IMR-90 (cell line): Measurements from ENCODE around the gene SH2D7.

Experiments
- BHLHE40 ChIP-seq: fragments of 150-350 bp; IDR thresholded peaks from 2 replicates; pipeline ENCODE4 v1.6.1; 2016; ENCODE audit warnings: mild to moderate bottlenecking, low read depth, low read length
- CTCF ChIP-seq: conservative IDR thresholded peaks from 2 replicates; pipeline ENCODE4 v1.5.1; 2012; ENCODE audit warnings: mild to moderate bottlenecking, low read depth, low read length, improper control_type of control experiment
- ELK1 ChIP-seq: fragments of 150-350 bp; IDR thresholded peaks from 2 replicates; pipeline ENCODE4 v1.6.1; 2016; ENCODE audit warnings: low read depth, mild to moderate bottlenecking, low read length, moderate library complexity, borderline replicate concordance
- FOS ChIP-seq: fragments of 150-350 bp; IDR thresholded peaks from 2 replicates; pipeline ENCODE4 v1.6.1; 2016; ENCODE audit warnings: low read depth, low read length
- MAFK ChIP-seq: IDR thresholded peaks from 2 replicates; pipeline ENCODE4 v1.6.1; 2012; ENCODE audit warnings: low read depth, low read length, improper control_type of control experiment
- MAZ ChIP-seq: IDR thresholded peaks from 2 replicates; pipeline ENCODE4 v1.6.1; 2012; ENCODE audit warnings: low read depth, mild to moderate bottlenecking, low read length, improper control_type of control experiment, moderate library complexity, borderline replicate concordance
- MXI1 ChIP-seq: IDR thresholded peaks from 2 replicates; pipeline ENCODE4 v1.6.1; 2012; ENCODE audit warnings: low read depth, mild to moderate bottlenecking, low read length, moderate library complexity, borderline replicate concordance
- POLR2A ChIP-seq: IDR thresholded peaks from 2 replicates; pipeline ENCODE4 v1.6.1; 2012; ENCODE audit warnings: mild to moderate bottlenecking, low read depth, low read length
- RAD21 ChIP-seq: IDR thresholded peaks from 2 replicates; pipeline ENCODE4 v1.6.1; 2012; ENCODE audit warnings: low read length, improper control_type of control experiment
- RCOR1 ChIP-seq: IDR thresholded peaks from 2 replicates; pipeline ENCODE4 v1.6.1; 2012; ENCODE audit warnings: mild to moderate bottlenecking, low read length, improper control_type of control experiment; ENCODE audit not compliant: insufficient replicate concordance
- RFX5 ChIP-seq: IDR thresholded peaks from 2 replicates; pipeline ENCODE4 v1.8.0; 2012; ENCODE audit warnings: low read depth, mild to moderate bottlenecking, low read length, moderate library complexity
- SMC3 ChIP-seq: fragments of 150-350 bp; IDR thresholded peaks from 2 replicates; pipeline ENCODE4 v1.6.1; 2016; ENCODE audit warnings: low read depth, mild to moderate bottlenecking, antibody characterized with exemption, low read length, moderate library complexity
- TF ChIP-seq, protein P1 (sequence below): fragments of 150-350 bp; IDR thresholded peaks from 2 replicates; pipeline ENCODE4 v1.6.1; 2017; ENCODE audit warnings: mild to moderate bottlenecking, antibody characterized with exemption, low read length, low read depth

GRCh38 chr15:78072080-78072892, 20.1 kb upstream of the SH2D7 start:
- TF ChIP-seq CTCF (no peak), ELK1 (no peak), RAD21 (no peak), POLR2A (no peak), MAZ (no peak), SMC3 (no peak), MXI1 (no peak), RFX5 (no peak), MAFK (no peak), RCOR1 (no peak), FOS (no peak), BHLHE40 (no peak)
- TF ChIP-seq, protein P1, sequence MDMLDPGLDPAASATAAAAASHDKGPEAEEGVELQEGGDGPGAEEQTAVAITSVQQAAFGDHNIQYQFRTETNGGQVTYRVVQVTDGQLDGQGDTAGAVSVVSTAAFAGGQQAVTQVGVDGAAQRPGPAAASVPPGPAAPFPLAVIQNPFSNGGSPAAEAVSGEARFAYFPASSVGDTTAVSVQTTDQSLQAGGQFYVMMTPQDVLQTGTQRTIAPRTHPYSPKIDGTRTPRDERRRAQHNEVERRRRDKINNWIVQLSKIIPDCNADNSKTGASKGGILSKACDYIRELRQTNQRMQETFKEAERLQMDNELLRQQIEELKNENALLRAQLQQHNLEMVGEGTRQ = peak; percentile 36; the same call in 1 of the 2 replicates
